ENCODE measurements around the gene KLRF2. TPM values are rescaled to one million over a fixed set of nuclear protein-coding genes. Genes with fewer than 3 reads are reported as not detected.

The KLRF2 gene
- polyA plus RNA-seq, 2 of the 4 experiments (the other 2 are of a cell fraction), result not detected

- ATAC-seq, result no peak
- WGBS (ENCODE audit: missing lambda C conversion rate), result 58% methylated on average over 6 of the region's 6 CpGs
- POLR2A ChIA-PET, result no interaction called here
These were observed 51.0 kb downstream of the KLRF2 start, which contains the start of gene CLEC2A for GRCh38 chr12:9932270-9932669. Gene CLEC2A (minus strand): TSS chr12:9932370. CDS start chr12:9932329, 41 bp downstream.

DNA sequence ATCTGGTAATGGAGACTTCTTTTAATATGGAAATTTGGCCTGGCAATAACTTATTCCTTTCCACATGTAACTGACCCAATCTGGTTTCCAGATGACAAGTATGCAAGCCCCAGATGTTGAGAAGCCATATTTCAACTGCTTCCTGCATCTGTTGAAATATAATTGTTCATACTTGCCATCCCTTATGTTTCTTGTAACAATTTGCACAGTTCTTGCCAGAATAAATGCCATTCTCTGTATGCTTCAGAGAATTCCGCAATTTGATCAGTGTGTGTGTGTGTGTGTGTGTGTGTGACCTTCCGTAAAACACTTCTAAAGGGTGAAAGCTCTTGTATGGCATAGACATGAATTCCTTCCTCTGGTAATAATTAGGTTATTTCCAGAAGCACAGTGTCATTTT lies 52.7 kb downstream of the KLRF2 start:
- Histone ChIP-seq H3K4me1 (no peaks in the 10 kb centered on the region), H3K27ac (no peak overlapping the region), H3K4me2 (no peak overlapping the region), H3K4me3 (no peak overlapping the region), H3K9me3 (no peaks in the 10 kb centered on the region)
- DNase-seq (ENCODE audit: low read depth in 1 of 2, low spot score in 1 of 2) (no peak), ATAC-seq (no peak), FAIRE-seq (no peak)
- 68% methylated on average over 2 of the region's 2 CpGs for WGBS (ENCODE audit: missing lambda C conversion rate)
- POLR2A ChIA-PET, result no interaction called here
- TF ChIP-seq CBX2 (IDR thresholded peaks at IDR 0.05; ENCODE audit: borderline replicate concordance, low read depth) (no peak), ZSCAN20 (CRISPR knock-in tag; IDR thresholded peaks at IDR 0.05) (no peak), CHD2 (IDR thresholded peaks at IDR 0.05; ENCODE audit: low read length, partially characterized antibody) (no peak), ESRRA (IDR thresholded peaks at IDR 0.05; ENCODE audit: borderline replicate concordance, low read length) (no peak), ZC3H11A (IDR thresholded peaks at IDR 0.05) (no peak), NPAS2 (CRISPR knock-in tag; IDR thresholded peaks at IDR 0.05; ENCODE audit: borderline replicate concordance) (no peak), FOSB (CRISPR knock-in tag; IDR thresholded peaks at IDR 0.05) (no peak), HOXA7 (CRISPR knock-in tag; IDR thresholded peaks at IDR 0.05) (no peak)
- CTCF ChIA-PET, result interaction anchor here (0.6 to 0.7 kb wide), 2 partner anchors 10 to 1655 kb away, joined by 3 read pairs; no protein-coding TSS in a partner anchor

More at GRCh38 chr12:9932270-9932669, 51.0 kb downstream of the KLRF2 start, which contains the start of gene CLEC2A:
- DNase-seq (ENCODE audit: low read depth in 1 of 2, low spot score in 1 of 2), result no peak
- TF ChIP-seq FOSL2 (IDR thresholded peaks at IDR 0.05) (no peak), FOSL2 (CRISPR knock-in tag; IDR thresholded peaks at IDR 0.05) (no peak), CHD2 (IDR thresholded peaks at IDR 0.05; ENCODE audit: low read length, partially characterized antibody) (no peak), HEYL (CRISPR knock-in tag; IDR thresholded peaks at IDR 0.05) (no peak), MYC (IDR thresholded peaks at IDR 0.05; ENCODE audit: borderline replicate concordance, low read length) (no peak), ZFP36 (IDR thresholded peaks at IDR 0.05; ENCODE audit: borderline replicate concordance, partially characterized antibody) (no peak), RFX5 (IDR thresholded peaks at IDR 0.05) (no peak), POLR2AphosphoS2 (conservative IDR thresholded peaks at IDR 0.05; ENCODE audit: low read length) (no peak)
- TF ChIP-seq, protein P1, sequence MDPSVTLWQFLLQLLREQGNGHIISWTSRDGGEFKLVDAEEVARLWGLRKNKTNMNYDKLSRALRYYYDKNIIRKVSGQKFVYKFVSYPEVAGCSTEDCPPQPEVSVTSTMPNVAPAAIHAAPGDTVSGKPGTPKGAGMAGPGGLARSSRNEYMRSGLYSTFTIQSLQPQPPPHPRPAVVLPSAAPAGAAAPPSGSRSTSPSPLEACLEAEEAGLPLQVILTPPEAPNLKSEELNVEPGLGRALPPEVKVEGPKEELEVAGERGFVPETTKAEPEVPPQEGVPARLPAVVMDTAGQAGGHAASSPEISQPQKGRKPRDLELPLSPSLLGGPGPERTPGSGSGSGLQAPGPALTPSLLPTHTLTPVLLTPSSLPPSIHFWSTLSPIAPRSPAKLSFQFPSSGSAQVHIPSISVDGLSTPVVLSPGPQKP (IDR thresholded peaks at IDR 0.05; ENCODE audit: low read depth, low read length), result no peak
- TF ChIP-seq, protein P2, sequence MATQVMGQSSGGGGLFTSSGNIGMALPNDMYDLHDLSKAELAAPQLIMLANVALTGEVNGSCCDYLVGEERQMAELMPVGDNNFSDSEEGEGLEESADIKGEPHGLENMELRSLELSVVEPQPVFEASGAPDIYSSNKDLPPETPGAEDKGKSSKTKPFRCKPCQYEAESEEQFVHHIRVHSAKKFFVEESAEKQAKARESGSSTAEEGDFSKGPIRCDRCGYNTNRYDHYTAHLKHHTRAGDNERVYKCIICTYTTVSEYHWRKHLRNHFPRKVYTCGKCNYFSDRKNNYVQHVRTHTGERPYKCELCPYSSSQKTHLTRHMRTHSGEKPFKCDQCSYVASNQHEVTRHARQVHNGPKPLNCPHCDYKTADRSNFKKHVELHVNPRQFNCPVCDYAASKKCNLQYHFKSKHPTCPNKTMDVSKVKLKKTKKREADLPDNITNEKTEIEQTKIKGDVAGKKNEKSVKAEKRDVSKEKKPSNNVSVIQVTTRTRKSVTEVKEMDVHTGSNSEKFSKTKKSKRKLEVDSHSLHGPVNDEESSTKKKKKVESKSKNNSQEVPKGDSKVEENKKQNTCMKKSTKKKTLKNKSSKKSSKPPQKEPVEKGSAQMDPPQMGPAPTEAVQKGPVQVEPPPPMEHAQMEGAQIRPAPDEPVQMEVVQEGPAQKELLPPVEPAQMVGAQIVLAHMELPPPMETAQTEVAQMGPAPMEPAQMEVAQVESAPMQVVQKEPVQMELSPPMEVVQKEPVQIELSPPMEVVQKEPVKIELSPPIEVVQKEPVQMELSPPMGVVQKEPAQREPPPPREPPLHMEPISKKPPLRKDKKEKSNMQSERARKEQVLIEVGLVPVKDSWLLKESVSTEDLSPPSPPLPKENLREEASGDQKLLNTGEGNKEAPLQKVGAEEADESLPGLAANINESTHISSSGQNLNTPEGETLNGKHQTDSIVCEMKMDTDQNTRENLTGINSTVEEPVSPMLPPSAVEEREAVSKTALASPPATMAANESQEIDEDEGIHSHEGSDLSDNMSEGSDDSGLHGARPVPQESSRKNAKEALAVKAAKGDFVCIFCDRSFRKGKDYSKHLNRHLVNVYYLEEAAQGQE (IDR thresholded peaks at IDR 0.05), result no peak
- TF ChIP-seq, protein P3, sequence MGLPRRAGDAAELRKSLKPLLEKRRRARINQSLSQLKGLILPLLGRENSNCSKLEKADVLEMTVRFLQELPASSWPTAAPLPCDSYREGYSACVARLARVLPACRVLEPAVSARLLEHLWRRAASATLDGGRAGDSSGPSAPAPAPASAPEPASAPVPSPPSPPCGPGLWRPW (IDR thresholded peaks at IDR 0.05), result no peak
- no peaks in the 10 kb centered on the region for H3K9me3 ChIP-seq
- H3K4me3 ChIP-seq, result no peak within 1 kb of the TSS
- CTCF ChIA-PET, result interaction anchor here (1.9 kb wide), 1 partner anchor 182 kb away, joined by 8 read pairs; no protein-coding TSS in a partner anchor
- no peak for FAIRE-seq
- no peaks in the 10 kb centered on the region for H3K4me1 ChIP-seq
- H3K27ac ChIP-seq, result no peak within 1 kb of the TSS
- no peak within 1 kb of the TSS for H3K4me2 ChIP-seq

DNA sequence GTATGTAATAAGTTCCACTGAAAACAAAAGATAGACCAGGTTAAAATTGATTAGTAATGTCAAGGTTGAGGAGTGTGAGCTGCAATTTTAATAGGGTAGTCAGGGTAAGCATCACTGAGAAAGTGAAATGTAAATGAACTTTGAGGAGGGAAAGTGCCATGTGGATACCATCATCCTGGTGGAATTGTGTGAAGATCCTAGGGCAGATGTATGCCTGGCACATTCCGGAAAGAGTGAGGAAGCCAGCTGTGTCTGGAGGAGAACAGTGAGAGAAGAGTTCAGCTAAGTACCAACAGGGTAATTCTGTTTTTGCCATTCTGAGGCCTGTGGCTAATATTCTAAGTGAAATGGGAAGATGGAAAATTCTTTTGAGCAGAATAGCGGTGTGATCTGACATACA lies 53.7 kb downstream of the KLRF2 start:
- no peak for ATAC-seq
- POLR2A ChIA-PET, result no interaction called here
- H3K4me3 ChIP-seq, result no peak overlapping the region
- no peaks in the 10 kb centered on the region for H3K9me3 ChIP-seq
- H3K4me2 ChIP-seq, result no peak overlapping the region
- no peaks in the 10 kb centered on the region for H3K4me1 ChIP-seq
- H3K27ac ChIP-seq, result no peak overlapping the region
- WGBS (ENCODE audit: missing lambda C conversion rate), result 49% methylated on average over 2 of the region's 2 CpGs
- no peak for DNase-seq (ENCODE audit: low read depth in 1 of 2, low spot score in 1 of 2)
- TF ChIP-seq CHD2 (IDR thresholded peaks at IDR 0.05; ENCODE audit: low read length, partially characterized antibody) (no peak), ZSCAN20 (CRISPR knock-in tag; IDR thresholded peaks at IDR 0.05) (no peak), HMGXB4 (CRISPR knock-in tag; IDR thresholded peaks at IDR 0.05; ENCODE audit: borderline replicate concordance) (no peak), NR3C1 (IDR thresholded peaks at IDR 0.05) (no peak), MAZ (IDR thresholded peaks at IDR 0.05; ENCODE audit: borderline replicate concordance, low read depth, low read length) (no peak), GATA3 (IDR thresholded peaks at IDR 0.05; ENCODE audit: borderline replicate concordance) (no peak), PHF8 (IDR thresholded peaks at IDR 0.05; ENCODE audit: borderline replicate concordance, low read depth) (no peak), HDAC2 (IDR thresholded peaks at IDR 0.05) (no peak)
- FAIRE-seq, result no peak
- CTCF ChIA-PET, result interaction anchor here (0.7 to 1.0 kb wide), 2 partner anchors 121 to 185 kb away, joined by 3 read pairs; no protein-coding TSS in a partner anchor
